ENCODE results near the gene RSPH6A.

RSPH6A gene

DNA sequence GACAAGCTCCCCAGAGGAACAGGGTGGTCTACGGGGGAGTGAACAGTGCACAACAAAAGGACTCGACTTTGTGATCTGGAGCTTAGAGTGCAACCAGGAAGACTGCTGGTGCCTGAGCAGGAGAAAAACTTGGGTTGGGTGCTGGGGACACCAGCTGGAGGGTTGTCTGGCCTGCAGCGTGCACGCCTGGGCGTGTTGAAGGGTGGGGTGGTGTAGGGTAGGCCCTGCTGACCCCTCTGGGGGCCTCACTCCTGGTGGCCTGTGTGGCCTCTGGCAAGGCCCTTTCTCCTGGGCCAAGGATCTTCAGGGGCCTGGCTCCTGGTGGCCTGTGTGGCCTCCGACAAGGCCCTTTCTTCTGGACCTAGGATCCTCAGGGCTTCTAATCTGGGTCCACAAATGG lies 4.7 kb upstream of the RSPH6A start:
- no peak for DNase-seq (ENCODE audit: extremely low read depth, low read depth)
- no peak for TF ChIP-seq CTCF (IDR thresholded peaks at IDR 0.05; ENCODE audit: low read depth, low read length)

DNA sequence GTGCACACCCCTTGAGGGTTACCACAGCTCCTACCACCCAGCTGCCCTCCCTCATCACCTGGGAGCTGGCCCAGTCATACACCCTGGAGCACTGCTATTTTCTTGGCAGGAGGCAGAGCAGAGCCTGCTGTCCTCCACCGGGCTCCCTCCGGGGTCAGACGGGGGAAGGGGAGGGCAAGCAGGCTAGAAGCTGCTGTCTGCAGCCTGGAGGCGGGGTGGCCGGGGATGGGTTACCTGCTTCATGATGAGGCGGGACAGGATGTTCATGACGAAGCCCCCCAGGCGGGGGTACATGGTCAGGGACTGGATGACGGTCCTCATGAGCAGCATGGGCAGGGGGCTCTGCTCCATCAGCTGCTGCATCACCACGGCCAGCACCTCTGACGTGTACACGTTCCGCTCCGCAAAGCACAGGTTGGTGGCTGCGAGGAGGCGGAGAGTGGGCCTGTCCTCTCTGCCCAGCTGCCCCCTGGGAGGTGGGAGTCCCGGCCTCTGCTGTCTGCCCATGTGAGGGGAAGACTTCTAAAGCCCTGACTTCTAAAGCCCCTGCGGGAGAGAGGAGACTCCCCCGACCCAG lies 2.7 kb upstream of the RSPH6A start:
- no peak for TF ChIP-seq CTCF (IDR thresholded peaks at IDR 0.05; ENCODE audit: low read depth, low read length)
- DNase-seq (ENCODE audit: extremely low read depth, low read depth) = no peak

GRCh38 chr19:45817010-45817724 lies 2.1 kb upstream of the RSPH6A start:
- peak; percentile 91 for TF ChIP-seq CTCF (IDR thresholded peaks at IDR 0.05; ENCODE audit: low read depth, low read length)

DNA sequence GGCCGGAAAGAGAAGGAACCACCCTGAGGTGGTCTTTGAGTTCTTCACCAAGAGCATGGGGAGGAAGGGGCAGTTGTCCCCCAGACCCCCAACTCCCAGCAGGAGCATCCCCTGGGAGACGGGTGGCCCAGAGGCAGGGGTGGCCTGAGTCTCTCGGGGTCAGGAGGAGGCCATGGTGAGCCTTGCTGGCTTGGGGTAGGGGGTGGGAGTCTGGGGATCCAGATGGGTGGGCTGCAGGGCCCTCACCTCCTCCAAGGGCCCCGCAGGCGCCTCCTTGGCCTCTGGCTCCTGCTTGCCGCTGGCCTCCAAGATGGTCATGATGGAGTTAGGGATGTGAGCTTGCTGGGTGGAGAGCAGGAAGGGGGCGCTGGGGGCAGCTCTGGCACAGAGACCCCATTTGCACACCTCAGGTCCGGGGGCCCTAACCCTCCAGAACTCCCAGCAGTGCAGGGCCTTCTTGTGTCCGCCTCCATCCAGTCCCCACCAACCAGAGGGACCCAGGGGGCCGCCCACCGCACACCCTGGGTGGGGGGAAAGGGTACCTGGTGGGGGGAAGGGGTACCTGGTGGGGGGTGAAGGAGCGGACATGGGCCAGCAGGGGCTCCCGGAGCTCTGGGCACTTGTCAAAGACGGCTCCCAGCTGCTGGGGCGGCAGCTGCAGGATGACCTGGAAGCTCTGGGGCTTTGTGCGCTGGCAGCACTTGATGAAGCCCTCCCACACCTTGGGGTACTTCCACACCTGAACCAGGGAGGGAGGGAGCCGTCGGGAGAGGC lies 1.3 kb upstream of the RSPH6A start:
- TF ChIP-seq CTCF (IDR thresholded peaks at IDR 0.05; ENCODE audit: low read depth, low read length) = no peak
- no peak for DNase-seq (ENCODE audit: extremely low read depth, low read depth)

More at GRCh38 chr19:45817010-45817724, 2.1 kb upstream of the RSPH6A start:
- peak; percentile 84 for DNase-seq (ENCODE audit: extremely low read depth, low read depth)

- TF ChIP-seq CTCF (IDR thresholded peaks at IDR 0.05; ENCODE audit: low read depth, low read length) = no peak
- no peak for DNase-seq (ENCODE audit: extremely low read depth, low read depth)
Observed at GRCh38 chr19:45815481-45816216, 541 bp upstream of the RSPH6A start.

DNA sequence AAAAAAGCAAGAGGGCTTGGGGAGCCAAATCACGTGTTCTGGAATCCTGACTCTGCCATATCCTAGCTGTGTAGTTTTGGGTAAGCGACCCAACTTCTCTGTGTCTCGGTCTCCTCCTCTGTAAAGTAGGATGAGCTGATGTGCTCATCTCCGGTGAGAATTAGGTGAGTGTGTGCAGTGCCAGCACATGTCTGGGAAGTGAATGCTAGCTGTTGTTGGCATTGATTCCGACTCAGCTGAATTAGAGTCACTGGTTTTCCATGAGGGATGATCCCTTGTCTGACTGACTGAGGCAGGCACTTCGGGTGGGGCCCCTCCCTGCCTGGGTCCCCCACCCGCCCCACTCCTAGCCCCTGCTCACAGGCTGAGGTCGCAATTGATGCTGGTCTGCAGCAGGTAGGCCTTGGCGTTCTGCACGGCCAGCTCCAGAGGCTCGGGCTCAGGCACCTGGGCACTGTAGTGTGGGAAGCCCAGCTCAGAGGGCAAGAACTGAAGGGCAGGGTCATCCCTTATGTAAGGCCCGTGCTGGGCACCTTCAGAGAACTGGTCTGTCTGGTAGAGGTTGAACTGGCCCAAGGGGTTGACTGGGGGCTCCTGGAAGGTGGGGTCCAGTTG lies 835 bp downstream of the RSPH6A start:
- TF ChIP-seq CTCF (IDR thresholded peaks at IDR 0.05; ENCODE audit: low read depth, low read length) = no peak
- DNase-seq (ENCODE audit: extremely low read depth, low read depth) = no peak
